Ovary (tissue), 3 donors: ENCODE data around the gene CARD18.

Experiments
- POLR2A ChIP-seq: fragments of 450-650 bp; IDR thresholded peaks from one replicate; pipeline ENCODE4 v1.6.1; 2017; ENCODE audit warnings: antibody characterized with exemption, mild to moderate bottlenecking, moderate library complexity
- TF ChIP-seq, protein P1 (sequence below), 3 donors: fragments of 450-650 bp in 2 of 3; fragments of 200-600 bp in 1 of 3; IDR thresholded peaks; one replicate each; pipeline versions ENCODE4 v1.5.1 to v1.8.0; 2016 to 2022; ENCODE audit warnings: antibody characterized with exemption in 3 of 3, mild to moderate bottlenecking in 1 of 3
- donor health status: DM: no; HTN: no; CAD: no.

DNA sequence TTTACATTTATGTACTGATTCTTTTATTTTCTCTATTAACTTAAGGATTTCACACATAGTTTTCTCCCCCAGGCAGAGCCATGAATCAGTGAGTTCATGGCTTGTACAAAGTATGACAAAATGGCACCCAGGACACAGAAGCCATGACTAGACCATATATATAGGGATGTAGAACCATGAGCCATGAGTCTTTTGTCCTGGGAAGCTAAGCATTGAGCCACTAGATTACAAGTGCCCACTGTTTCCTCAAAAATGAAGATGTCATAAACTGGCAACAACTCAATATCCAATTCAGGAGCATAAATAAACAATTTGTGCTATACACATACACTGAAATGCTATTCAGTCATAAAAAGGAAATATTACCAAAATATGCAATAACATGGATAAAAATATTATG is 36.2 kb downstream of the CARD18 start:
- TF ChIP-seq, protein P1, sequence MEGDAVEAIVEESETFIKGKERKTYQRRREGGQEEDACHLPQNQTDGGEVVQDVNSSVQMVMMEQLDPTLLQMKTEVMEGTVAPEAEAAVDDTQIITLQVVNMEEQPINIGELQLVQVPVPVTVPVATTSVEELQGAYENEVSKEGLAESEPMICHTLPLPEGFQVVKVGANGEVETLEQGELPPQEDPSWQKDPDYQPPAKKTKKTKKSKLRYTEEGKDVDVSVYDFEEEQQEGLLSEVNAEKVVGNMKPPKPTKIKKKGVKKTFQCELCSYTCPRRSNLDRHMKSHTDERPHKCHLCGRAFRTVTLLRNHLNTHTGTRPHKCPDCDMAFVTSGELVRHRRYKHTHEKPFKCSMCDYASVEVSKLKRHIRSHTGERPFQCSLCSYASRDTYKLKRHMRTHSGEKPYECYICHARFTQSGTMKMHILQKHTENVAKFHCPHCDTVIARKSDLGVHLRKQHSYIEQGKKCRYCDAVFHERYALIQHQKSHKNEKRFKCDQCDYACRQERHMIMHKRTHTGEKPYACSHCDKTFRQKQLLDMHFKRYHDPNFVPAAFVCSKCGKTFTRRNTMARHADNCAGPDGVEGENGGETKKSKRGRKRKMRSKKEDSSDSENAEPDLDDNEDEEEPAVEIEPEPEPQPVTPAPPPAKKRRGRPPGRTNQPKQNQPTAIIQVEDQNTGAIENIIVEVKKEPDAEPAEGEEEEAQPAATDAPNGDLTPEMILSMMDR (IDR thresholded peaks at IDR 0.05) = no peak
- TF ChIP-seq POLR2A = no peak
